G401.6 (cell line): ENCODE results near the gene MRPL27.
A peak's percentile ranks its signal among the peaks of the same experiment; 100 is the strongest.
"Not testable (repeated sequence)": the region's sequence is repeated elsewhere in the genome, so short reads cannot be mapped to it uniquely, and the experiment has no call there.

Experiments used
- FAIRE-seq: peaks from 2 replicates; lab custom pipeline; 2012; peaks lifted over from hg19 to GRCh38; lab: Jason Lieb, UNC

Gene MRPL27

GRCh38 chr17:50345432-50346312, 27.3 kb downstream of the MRPL27 start, which contains the start of gene XYLT2:
Gene XYLT2, plus strand, starts transcription at chr17:50346126. Its CDS starts 15 bp downstream, at chr17:50346141.
- no peak for FAIRE-seq

- FAIRE-seq: no peak
These were observed 28.1 kb downstream of the MRPL27 start for GRCh38 chr17:50344731-50345365.

GRCh38 chr17:50339381-50339780, 33.6 kb downstream of the MRPL27 start:
- FAIRE-seq: no peak

- FAIRE-seq: peak; percentile 59
These were observed 34.3 kb downstream of the MRPL27 start for GRCh38 chr17:50338645-50339044.

- FAIRE-seq: no peak
These were observed 35.0 kb downstream of the MRPL27 start for GRCh38 chr17:50337956-50338355.

GRCh38 chr17:50333291-50334057, 39.5 kb downstream of the MRPL27 start:
- FAIRE-seq: not testable (repeated sequence)

- FAIRE-seq: no peak
These were observed 40.8 kb downstream of the MRPL27 start for GRCh38 chr17:50332196-50332595.

GRCh38 chr17:50331085-50331791, 41.7 kb downstream of the MRPL27 start:
- no peak for FAIRE-seq

GRCh38 chr17:50330151-50330775, 42.7 kb downstream of the MRPL27 start:
- FAIRE-seq: no peak

GRCh38 chr17:50329716-50330115, 43.3 kb downstream of the MRPL27 start:
- FAIRE-seq: no peak

GRCh38 chr17:50328363-50329325, 44.3 kb downstream of the MRPL27 start:
- no peak for FAIRE-seq

- no peak for FAIRE-seq
These were observed 46.1 kb downstream of the MRPL27 start for GRCh38 chr17:50326831-50327364.

- no peak for FAIRE-seq
These were observed 47.1 kb downstream of the MRPL27 start for GRCh38 chr17:50325906-50326305.

GRCh38 chr17:50323060-50323459, 49.9 kb downstream of the MRPL27 start:
- FAIRE-seq: no peak

- no peak for FAIRE-seq
These were observed 50.7 kb downstream of the MRPL27 start for GRCh38 chr17:50322271-50322670.

- FAIRE-seq: no peak
These were observed 53.5 kb downstream of the MRPL27 start for GRCh38 chr17:50319306-50320004.

GRCh38 chr17:50318501-50319285, 54.3 kb downstream of the MRPL27 start:
- FAIRE-seq: no peak
